ENCODE results near the gene ZNF827. TPM values are rescaled to one million over a fixed set of nuclear protein-coding genes. Genes with fewer than 3 reads are reported as not detected.

The ZNF827 gene
- total and polyA plus RNA-seq, 2 experiments from 2014 or later: 20.3 to 33.1 TPM

GRCh38 chr4:145784036-145784435 lies 154.6 kb downstream of the ZNF827 start:
- Histone ChIP-seq H3F3A (replicated peaks; ENCODE audit: low read depth) (peaks cover 5% of the 10 kb centered on the region; the same call in 1 of the 2 replicates), H3K27ac (ENCODE audit: low read depth) (no peak overlapping the region), H3K4me3 (no peak overlapping the region), H2AFZ (no peak overlapping the region), H4K20me1 (replicated peaks; ENCODE audit: insufficient read depth) (no peaks in the 10 kb centered on the region), H3K4me1 (ENCODE audit: insufficient read depth) (peaks cover 4% of the 10 kb centered on the region), H3K4me2 (no peak overlapping the region), H3K79me2 (replicated peaks; ENCODE audit: insufficient read depth) (no peaks in the 10 kb centered on the region), H3K9me2 (ENCODE audit: insufficient read depth) (0 out of 2 replicates have a peak, but pooled peaks cover 4% of the 10 kb centered on the region), H3K36me3 (ENCODE audit: insufficient read depth) (no peaks in the 10 kb centered on the region), H3K27me3 (ENCODE audit: insufficient read depth) (no peaks in the 10 kb centered on the region)
- ATAC-seq: no peak
- Mint-ChIP-seq H3K27ac (no peak overlapping the region), H3K4me3 (no peak overlapping the region), H3K27me3 (ENCODE audit: insufficient read depth, low read depth, poor library complexity) (no peaks in the 10 kb centered on the region), H3K36me3 (ENCODE audit: low read depth) (peaks cover 38% of the 10 kb centered on the region), H3K4me1 (peaks cover 25% of the 10 kb centered on the region), H3K9me3 (peaks cover 3% of the 10 kb centered on the region; the same call in 2 of the 3 replicates)
- DNase-seq (ENCODE audit: low spot score): no peak
- TF ChIP-seq STAT1 (IDR thresholded peaks at IDR 0.05; ENCODE audit: unreplicated experiment) (no peak), JUNB (IDR thresholded peaks at IDR 0.05; ENCODE audit: unreplicated experiment) (no peak), NANOG (IDR thresholded peaks at IDR 0.05; ENCODE audit: borderline replicate concordance) (no peak), POLR2AphosphoS5 (IDR thresholded peaks at IDR 0.05; ENCODE audit: low read depth) (no peak), CREB1 (CRISPR knock-in tag; IDR thresholded peaks at IDR 0.05; ENCODE audit: low read depth) (no peak), ZNF462 (CRISPR knock-in tag; IDR thresholded peaks at IDR 0.05) (no peak), EZH2phosphoT487 (IDR thresholded peaks at IDR 0.05; ENCODE audit: unreplicated experiment) (no peak), REST (IDR thresholded peaks at IDR 0.05; ENCODE audit: unreplicated experiment) (no peak), CTCF (conservative IDR thresholded peaks at IDR 0.05; ENCODE audit: low read depth in 2 of 2) (no peak), EZH2 (IDR thresholded peaks at IDR 0.05; ENCODE audit: low read depth, unreplicated experiment) (no peak)

All from GM23338 (cell line).